Measurements from ENCODE around the gene TBC1D10A. TPM values are rescaled to one million over a fixed set of nuclear protein-coding genes. Genes with fewer than 3 reads are reported as not detected.

TBC1D10A gene
- polyA plus RNA-seq, 4 donors: 12.1 to 19.9 (median 12.8) TPM

GRCh38 chr22:30288419-30289140 lies 38.2 kb downstream of the TBC1D10A start:
- DNase-seq (ENCODE audit: low read depth in 4 of 4, low spot score in 3 of 4): no peak

- peak in 1 of 4 donors; percentile 63 for DNase-seq (ENCODE audit: low read depth in 4 of 4, low spot score in 3 of 4)
These were observed 38.9 kb downstream of the TBC1D10A start for GRCh38 chr22:30287648-30288418.

GRCh38 chr22:30286813-30287647 lies 39.7 kb downstream of the TBC1D10A start:
- DNase-seq (ENCODE audit: low read depth in 4 of 4, low spot score in 3 of 4): no peak

- no peak for DNase-seq (ENCODE audit: low read depth in 4 of 4, low spot score in 3 of 4)
These were observed 40.4 kb downstream of the TBC1D10A start for GRCh38 chr22:30286331-30286730.

GRCh38 chr22:30285846-30286200 lies 40.9 kb downstream of the TBC1D10A start:
- DNase-seq (ENCODE audit: low read depth in 4 of 4, low spot score in 3 of 4): no peak

GRCh38 chr22:30285176-30285845 lies 41.4 kb downstream of the TBC1D10A start:
- DNase-seq (ENCODE audit: low read depth in 4 of 4, low spot score in 3 of 4): no peak

GRCh38 chr22:30284666-30285065 lies 42.1 kb downstream of the TBC1D10A start:
- DNase-seq (ENCODE audit: low read depth in 4 of 4, low spot score in 3 of 4): no peak

- DNase-seq (ENCODE audit: low read depth in 4 of 4, low spot score in 3 of 4): no peak
These were observed 42.6 kb downstream of the TBC1D10A start for GRCh38 chr22:30284172-30284571.

GRCh38 chr22:30283342-30283741 lies 43.4 kb downstream of the TBC1D10A start:
- DNase-seq (ENCODE audit: low read depth in 4 of 4, low spot score in 3 of 4): no peak

- no peak for DNase-seq (ENCODE audit: low read depth in 4 of 4, low spot score in 3 of 4)
These were observed 44.1 kb downstream of the TBC1D10A start for GRCh38 chr22:30282616-30283046.

GRCh38 chr22:30280505-30280904 lies 46.2 kb downstream of the TBC1D10A start:
- no peak for DNase-seq (ENCODE audit: low read depth in 4 of 4, low spot score in 3 of 4)

GRCh38 chr22:30279932-30280331 lies 46.8 kb downstream of the TBC1D10A start:
- DNase-seq (ENCODE audit: low read depth in 4 of 4, low spot score in 3 of 4): no peak

GRCh38 chr22:30279046-30279788 lies 47.5 kb downstream of the TBC1D10A start:
- DNase-seq (ENCODE audit: low read depth in 4 of 4, low spot score in 3 of 4): no peak

- no peak for DNase-seq (ENCODE audit: low read depth in 4 of 4, low spot score in 3 of 4)
These were observed 49.0 kb downstream of the TBC1D10A start for GRCh38 chr22:30277547-30278344.

- DNase-seq (ENCODE audit: low read depth in 4 of 4, low spot score in 3 of 4): no peak
These were observed 50.7 kb downstream of the TBC1D10A start for GRCh38 chr22:30276039-30276438.

GRCh38 chr22:30275625-30276024 lies 51.1 kb downstream of the TBC1D10A start:
- no peak for DNase-seq (ENCODE audit: low read depth in 4 of 4, low spot score in 3 of 4)

- no peak for DNase-seq (ENCODE audit: low read depth in 4 of 4, low spot score in 3 of 4)
These were observed 52.3 kb downstream of the TBC1D10A start for GRCh38 chr22:30274437-30274812.

- no peak for DNase-seq (ENCODE audit: low read depth in 4 of 4, low spot score in 3 of 4)
These were observed 52.9 kb downstream of the TBC1D10A start for GRCh38 chr22:30273711-30274436.

Data from left renal pelvis (tissue), 4 donors.